Vagina (tissue), 2 donors: ENCODE results near the gene PPFIA2.

Experiments
- POLR2A ChIP-seq, 2 donors: fragments of 450-650 bp; IDR thresholded peaks; one replicate each; pipeline ENCODE4 v1.6.1; 2017; ENCODE audit warnings: antibody characterized with exemption in 2 of 2, mild to moderate bottlenecking in 2 of 2, moderate library complexity in 2 of 2
- TF ChIP-seq, protein P1 (sequence below), 3 experiments: fragments of 450-650 bp in 2 of 3; fragments of 200-600 bp in 1 of 3; sonication (generic) in 1 of 3; IDR thresholded peaks; one replicate each; pipeline ENCODE4 v1.5.1; 2017 to 2019; ENCODE audit warnings: antibody characterized with exemption in 3 of 3, mild to moderate bottlenecking in 2 of 3, moderate library complexity in 2 of 3

DNA sequence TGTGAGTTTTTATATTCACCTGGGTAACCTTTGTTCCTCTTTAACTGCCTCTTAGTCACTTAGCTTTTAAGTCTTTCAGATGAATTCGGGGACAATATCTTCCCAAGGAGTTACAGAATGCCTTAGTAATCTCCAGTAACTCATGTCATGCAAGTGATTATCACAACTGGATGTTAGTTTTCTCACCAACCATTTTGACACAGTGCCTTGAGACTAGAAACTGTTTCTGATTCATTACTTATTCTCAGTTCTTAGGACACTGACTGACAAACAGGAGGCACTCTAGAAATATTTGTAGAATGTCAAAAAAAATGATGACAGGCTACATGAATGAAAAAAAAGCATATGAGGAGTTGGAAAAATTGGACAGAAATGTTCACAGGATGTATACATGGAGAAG is 346.2 kb downstream of the PPFIA2 start:
- TF ChIP-seq, protein P1, sequence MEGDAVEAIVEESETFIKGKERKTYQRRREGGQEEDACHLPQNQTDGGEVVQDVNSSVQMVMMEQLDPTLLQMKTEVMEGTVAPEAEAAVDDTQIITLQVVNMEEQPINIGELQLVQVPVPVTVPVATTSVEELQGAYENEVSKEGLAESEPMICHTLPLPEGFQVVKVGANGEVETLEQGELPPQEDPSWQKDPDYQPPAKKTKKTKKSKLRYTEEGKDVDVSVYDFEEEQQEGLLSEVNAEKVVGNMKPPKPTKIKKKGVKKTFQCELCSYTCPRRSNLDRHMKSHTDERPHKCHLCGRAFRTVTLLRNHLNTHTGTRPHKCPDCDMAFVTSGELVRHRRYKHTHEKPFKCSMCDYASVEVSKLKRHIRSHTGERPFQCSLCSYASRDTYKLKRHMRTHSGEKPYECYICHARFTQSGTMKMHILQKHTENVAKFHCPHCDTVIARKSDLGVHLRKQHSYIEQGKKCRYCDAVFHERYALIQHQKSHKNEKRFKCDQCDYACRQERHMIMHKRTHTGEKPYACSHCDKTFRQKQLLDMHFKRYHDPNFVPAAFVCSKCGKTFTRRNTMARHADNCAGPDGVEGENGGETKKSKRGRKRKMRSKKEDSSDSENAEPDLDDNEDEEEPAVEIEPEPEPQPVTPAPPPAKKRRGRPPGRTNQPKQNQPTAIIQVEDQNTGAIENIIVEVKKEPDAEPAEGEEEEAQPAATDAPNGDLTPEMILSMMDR (IDR thresholded peaks at IDR 0.05) = no peak
- no peak for TF ChIP-seq POLR2A (IDR thresholded peaks at IDR 0.05)
